HEK293 (cell line): ENCODE results near the gene ANKRD23.

Experiments
- GLIS1 ChIP-seq: fragments of 450-650 bp; formaldehyde crosslinking; IDR thresholded peaks from 2 replicates; pipeline ENCODE4 v1.5.1; 2016; ENCODE audit warnings: missing biosample characterization, missing genetic modification characterization
- HIC1 ChIP-seq: fragments of 450-650 bp; formaldehyde crosslinking; IDR thresholded peaks from 2 replicates; pipeline ENCODE4 v1.5.1; 2016; ENCODE audit warnings: missing biosample characterization, missing genetic modification characterization
- HOXC10 ChIP-seq: sonication (generic); formaldehyde crosslinking; IDR thresholded peaks from 2 replicates; pipeline ENCODE4 v1.8.1; 2023; ENCODE audit warnings: mild to moderate bottlenecking, missing genetic modification reagents
- OVOL3 ChIP-seq: fragments of 450-650 bp; formaldehyde crosslinking; IDR thresholded peaks from 2 replicates; pipeline ENCODE4 v1.5.1; 2016; ENCODE audit warnings: missing biosample characterization, missing genetic modification characterization
- PRDM2 ChIP-seq: fragments of 450-650 bp; formaldehyde crosslinking; IDR thresholded peaks from 2 replicates; pipeline ENCODE4 v1.5.1; 2016; ENCODE audit warnings: missing biosample characterization, missing genetic modification characterization, borderline replicate concordance
- RBAK ChIP-seq: fragments of 450-650 bp; formaldehyde crosslinking; IDR thresholded peaks from 2 replicates; pipeline ENCODE4 v1.5.1; 2016; ENCODE audit warnings: missing biosample characterization, missing genetic modification characterization
- REST ChIP-seq: fragments of 450-650 bp; formaldehyde crosslinking; IDR thresholded peaks from 2 replicates; pipeline ENCODE4 v1.5.1; 2016; ENCODE audit warnings: missing biosample characterization, missing genetic modification characterization
- SP7 ChIP-seq: fragments of 450-650 bp; formaldehyde crosslinking; IDR thresholded peaks from 2 replicates; pipeline ENCODE4 v1.5.1; 2016; ENCODE audit warnings: missing biosample characterization, missing genetic modification characterization
- ZBTB1 ChIP-seq: fragments of 450-650 bp; formaldehyde crosslinking; IDR thresholded peaks from 2 replicates; pipeline ENCODE4 v1.5.1; 2016; ENCODE audit warnings: missing biosample characterization, missing genetic modification characterization
- ZBTB26 ChIP-seq: fragments of 450-650 bp; formaldehyde crosslinking; optimal IDR thresholded peaks from 2 replicates; pipeline ENCODE3; 2016; ENCODE audit warnings: missing biosample characterization, mild to moderate bottlenecking, missing genetic modification characterization
- ZBTB48 ChIP-seq: fragments of 450-650 bp; formaldehyde crosslinking; IDR thresholded peaks from 2 replicates; pipeline ENCODE4 v1.5.1; 2016; ENCODE audit warnings: missing biosample characterization, missing genetic modification characterization
- ZNF157 ChIP-seq: fragments of 450-650 bp; formaldehyde crosslinking; IDR thresholded peaks from 2 replicates; pipeline ENCODE4 v1.5.1; 2016; ENCODE audit warnings: missing biosample characterization, missing genetic modification characterization
- ZNF174 ChIP-seq: fragments of 450-650 bp; formaldehyde crosslinking; IDR thresholded peaks from 2 replicates; pipeline ENCODE4 v1.5.0; 2017; ENCODE audit warnings: missing biosample characterization, mild to moderate bottlenecking, missing genetic modification characterization
- ZNF211 ChIP-seq: fragments of 450-650 bp; formaldehyde crosslinking; IDR thresholded peaks from 2 replicates; pipeline ENCODE4 v1.5.1; 2016; ENCODE audit warnings: low read depth, missing biosample characterization, missing genetic modification characterization
- ZNF292 ChIP-seq: fragments of 450-650 bp; formaldehyde crosslinking; IDR thresholded peaks from 2 replicates; pipeline ENCODE4 v1.5.1; 2016; ENCODE audit warnings: low read depth, missing biosample characterization, missing genetic modification characterization, borderline replicate concordance
- ZNF398 ChIP-seq: fragments of 450-650 bp; formaldehyde crosslinking; IDR thresholded peaks from 2 replicates; pipeline ENCODE4 v1.5.1; 2017; ENCODE audit warnings: missing biosample characterization, missing genetic modification characterization
- ZNF692 ChIP-seq: fragments of 450-650 bp; formaldehyde crosslinking; IDR thresholded peaks from 2 replicates; pipeline ENCODE4 v1.5.1; 2016; ENCODE audit warnings: missing biosample characterization, missing genetic modification characterization
- ZNF768 ChIP-seq: fragments of 450-650 bp; formaldehyde crosslinking; IDR thresholded peaks from 2 replicates; pipeline ENCODE4 v1.5.1; 2018; ENCODE audit warnings: missing biosample characterization, mild to moderate bottlenecking, missing genetic modification characterization
- ZNF792 ChIP-seq: fragments of 450-650 bp; formaldehyde crosslinking; IDR thresholded peaks from 2 replicates; pipeline ENCODE4 v1.5.1; 2016; ENCODE audit warnings: missing biosample characterization, missing genetic modification characterization
- ZNF837 ChIP-seq: fragments of 450-650 bp; formaldehyde crosslinking; IDR thresholded peaks from 2 replicates; pipeline ENCODE4 v1.5.1; 2016; ENCODE audit warnings: missing biosample characterization, missing genetic modification characterization
- ZSCAN5A ChIP-seq: fragments of 450-650 bp; formaldehyde crosslinking; IDR thresholded peaks from 2 replicates; pipeline ENCODE4 v1.5.1; 2016; ENCODE audit warnings: missing biosample characterization, missing genetic modification characterization

ANKRD23 gene

GRCh38 chr2:96857667-96858372, 14.0 kb upstream of the ANKRD23 start, which contains the start of gene ANKRD39 (continued):
- TF ChIP-seq SP7 (tag by site-specific recombination), result peak; percentile 31; the same call in 1 of the 2 replicates
- no peak for TF ChIP-seq OVOL3 (tag by site-specific recombination)
- TF ChIP-seq ZNF837, result no peak
- 0 out of 2 replicates have a peak, but pooled peaks have one; percentile 51 for TF ChIP-seq ZNF792 (tag by site-specific recombination)
- TF ChIP-seq ZNF768 (tag by site-specific recombination), result no peak
- no peak for TF ChIP-seq RBAK (tag by site-specific recombination)
- no peak for TF ChIP-seq ZNF398 (tag by site-specific recombination)
- TF ChIP-seq ZNF211 (tag by site-specific recombination), result no peak
- 0 out of 2 replicates have a peak, but pooled peaks have one; percentile 18 for TF ChIP-seq ZBTB1 (tag by site-specific recombination)
- no peak for TF ChIP-seq ZNF174 (tag by site-specific recombination)
- 0 out of 2 replicates have a peak, but pooled peaks have one; percentile 21 for TF ChIP-seq HOXC10
- peak; percentile 70 for TF ChIP-seq GLIS1 (tag by site-specific recombination)
- TF ChIP-seq ZSCAN5A (tag by site-specific recombination), result no peak
- peak; percentile 72 for TF ChIP-seq ZNF692
- TF ChIP-seq REST (tag by site-specific recombination), result no peak
- no peak for TF ChIP-seq ZNF292 (tag by site-specific recombination)
- no peak for TF ChIP-seq HIC1 (tag by site-specific recombination)
- no peak for TF ChIP-seq PRDM2 (tag by site-specific recombination)
- peak; percentile 18; the same call in 1 of the 2 replicates for TF ChIP-seq ZBTB48 (tag by site-specific recombination)
- no peak for TF ChIP-seq ZNF157 (tag by site-specific recombination)
- TF ChIP-seq ZBTB26 (tag by site-specific recombination), result peak; percentile 79
